Measurements from ENCODE around the gene EYA3.
"Not testable (repeated sequence)": the region's sequence is repeated elsewhere in the genome, so short reads cannot be mapped to it uniquely, and the experiment has no call there.

Gene EYA3

DNA sequence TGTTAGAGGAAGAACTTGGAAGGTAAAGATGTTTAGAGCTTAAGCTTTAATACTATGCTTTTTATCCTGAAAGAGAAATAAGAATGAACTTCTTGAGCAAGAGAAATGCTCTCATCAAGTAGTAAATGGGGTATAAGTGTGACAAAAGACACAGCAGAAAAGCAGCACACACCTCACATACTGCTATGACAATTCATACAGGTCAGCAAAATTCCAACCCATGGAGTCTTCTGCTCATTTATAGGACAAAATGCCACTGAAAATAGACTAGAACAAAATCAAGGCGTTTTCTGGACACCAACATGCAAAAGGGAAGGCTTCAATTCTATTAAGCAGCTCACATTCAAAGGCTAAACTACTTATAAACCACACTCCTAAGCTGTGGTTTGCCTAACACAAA is 61.2 kb downstream of the EYA3 start:
- no peak for DNase-seq

DNA sequence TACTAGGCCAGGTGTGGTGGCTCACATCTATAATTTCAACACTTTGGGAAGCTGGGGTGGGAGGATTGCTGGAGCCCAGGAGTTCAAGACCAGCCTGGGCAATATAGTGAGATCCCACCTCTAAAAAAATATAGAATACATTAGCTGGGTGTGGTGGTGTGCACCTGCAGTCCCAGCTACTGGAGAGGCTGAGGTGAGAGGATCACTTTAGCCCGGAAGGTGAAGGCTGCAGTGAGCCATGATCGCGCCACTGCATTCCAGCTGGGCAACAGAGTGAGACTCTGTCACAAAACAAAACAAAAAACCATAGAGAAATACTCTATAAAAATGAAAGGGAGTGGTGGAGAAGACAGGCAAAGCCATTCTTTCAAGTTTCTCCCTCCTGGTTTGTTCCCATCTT is 62.1 kb downstream of the EYA3 start:
- no peak for DNase-seq

DNA sequence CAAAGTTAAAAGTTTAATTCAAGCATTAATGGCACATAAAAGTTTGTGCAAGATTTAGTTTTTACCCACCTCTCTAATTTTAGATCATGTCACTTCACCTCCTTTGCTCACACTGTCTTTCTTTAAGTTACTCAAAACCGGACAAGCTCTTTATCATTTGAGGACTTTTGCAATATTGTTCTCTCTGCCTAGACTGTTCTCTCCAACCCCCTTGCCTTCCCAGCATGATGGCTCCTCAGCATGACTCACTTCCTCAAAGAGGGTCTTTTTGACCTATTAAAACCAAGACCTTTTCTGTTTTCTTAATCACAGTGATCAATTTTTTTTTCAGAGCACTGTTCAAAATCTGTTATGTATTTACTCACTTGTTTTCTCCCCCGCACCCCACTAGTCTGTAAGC is 67.3 kb downstream of the EYA3 start:
- DNase-seq: no peak

DNA sequence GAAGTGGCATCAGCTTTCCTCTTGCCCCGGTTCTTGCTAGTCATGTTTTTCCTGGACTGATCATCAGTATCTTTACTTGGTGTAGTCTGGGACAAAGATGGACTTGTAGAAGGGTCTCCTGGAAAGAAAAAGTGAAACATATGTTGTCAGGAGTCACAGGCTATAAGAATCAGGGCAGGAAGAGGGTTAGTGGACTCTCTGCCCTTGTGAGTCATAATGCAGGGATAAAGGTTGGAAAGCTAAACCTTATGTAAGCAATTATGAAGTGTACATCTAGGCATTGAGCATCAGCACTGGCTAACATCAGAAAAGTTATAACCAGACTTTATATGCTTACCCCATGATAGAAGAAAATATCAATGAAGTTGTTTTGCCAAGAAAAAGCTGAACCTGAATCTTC is 77.4 kb downstream of the EYA3 start:
- DNase-seq: no peak

DNA sequence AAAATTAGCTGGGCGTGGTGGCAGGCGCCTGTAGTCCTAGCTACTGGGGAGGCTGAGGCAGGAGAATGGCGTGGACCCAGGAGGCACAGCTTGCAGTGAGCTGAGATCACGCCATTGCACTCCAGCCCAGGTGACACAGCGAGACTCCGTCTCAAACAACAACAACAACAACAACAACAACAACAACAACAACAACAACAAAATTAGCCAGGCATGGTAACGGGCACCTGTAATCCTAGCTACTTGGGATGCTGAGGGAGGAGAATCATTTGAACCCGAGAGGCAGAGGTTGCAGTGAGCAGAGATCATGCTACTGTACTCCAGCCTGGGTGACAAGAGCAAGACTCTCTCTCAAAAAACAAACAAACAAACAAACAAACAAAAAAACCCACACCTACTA is 85.3 kb downstream of the EYA3 start:
- not testable (repeated sequence) for DNase-seq

DNA sequence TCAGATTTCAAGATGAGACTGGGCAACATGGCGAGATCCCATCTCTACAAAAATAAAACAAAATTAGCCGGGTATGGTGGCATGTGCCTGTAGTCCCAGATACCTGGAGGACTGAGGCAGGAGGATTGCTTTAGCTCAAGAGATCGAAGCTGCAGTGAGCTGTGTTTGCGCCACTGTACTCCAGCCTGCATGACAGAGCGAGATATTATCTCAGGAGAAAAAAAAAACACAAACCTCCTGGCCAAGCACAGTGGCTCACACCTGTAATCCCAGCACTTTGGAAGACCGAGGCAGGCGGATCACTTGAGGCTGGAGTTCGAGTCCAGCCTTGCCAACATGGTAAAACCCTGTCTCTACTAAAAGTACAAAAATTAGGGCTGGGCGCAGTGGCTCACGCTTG is 85.8 kb downstream of the EYA3 start:
- DNase-seq: no peak

DNA sequence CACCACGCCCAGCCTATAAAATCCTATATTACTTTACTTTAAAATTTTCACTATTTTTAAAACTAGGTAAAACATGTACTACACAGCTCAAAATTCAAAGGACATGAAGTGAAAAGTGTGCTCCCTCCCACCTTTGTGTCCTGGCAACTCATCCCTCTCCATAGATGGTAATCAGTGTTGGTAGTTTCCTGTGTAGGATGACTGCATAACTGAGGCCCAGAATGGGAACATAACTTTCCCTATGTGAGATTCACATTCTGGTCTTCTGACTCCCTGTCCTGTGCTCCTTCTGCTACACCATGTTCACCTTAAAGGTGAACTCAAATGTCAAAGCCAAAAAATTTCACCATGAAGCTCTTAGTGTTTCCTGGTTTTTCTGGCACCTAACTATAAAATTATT is 89.4 kb downstream of the EYA3 start:
- no peak for DNase-seq

DNA sequence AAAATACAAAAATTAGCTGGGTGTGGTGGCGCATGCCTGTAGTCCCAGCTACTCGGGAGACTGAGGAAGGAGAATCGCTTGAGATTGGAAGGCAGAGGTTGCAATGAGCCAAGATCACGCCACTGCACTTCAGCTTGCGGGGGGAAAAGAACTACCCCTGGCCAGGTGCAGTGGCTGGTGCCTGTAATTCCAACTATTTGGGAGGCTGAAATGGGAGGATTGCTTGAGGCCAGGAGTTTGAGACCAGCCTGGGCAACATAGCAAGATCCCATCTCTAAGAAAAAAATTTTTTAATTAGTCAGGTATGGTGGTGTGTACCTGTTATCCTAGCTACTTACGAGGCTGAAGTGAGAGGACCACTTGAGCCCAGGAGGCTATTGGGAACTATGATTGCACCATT is 93.9 kb downstream of the EYA3 start:
- not testable (repeated sequence) for DNase-seq

DNA sequence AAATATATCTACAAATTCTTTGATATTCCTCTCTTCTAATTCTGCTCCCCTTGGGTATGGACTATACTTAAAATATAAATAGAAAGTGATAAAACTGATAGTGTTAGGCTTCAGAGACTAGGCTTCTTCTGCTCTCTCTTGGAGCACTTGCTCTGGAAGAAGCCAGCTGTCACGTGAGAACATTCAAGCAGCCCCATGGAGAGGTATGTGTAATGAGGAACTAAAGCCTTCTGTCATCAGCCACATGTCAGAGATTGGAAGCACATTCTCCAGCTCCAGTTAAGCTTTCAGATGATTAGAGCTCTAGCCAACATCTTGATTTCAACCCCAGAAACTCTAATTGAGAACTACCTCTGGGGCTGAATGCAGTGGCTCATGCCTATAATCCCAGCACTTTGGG is 94.3 kb downstream of the EYA3 start:
- DNase-seq: no peak

DNA sequence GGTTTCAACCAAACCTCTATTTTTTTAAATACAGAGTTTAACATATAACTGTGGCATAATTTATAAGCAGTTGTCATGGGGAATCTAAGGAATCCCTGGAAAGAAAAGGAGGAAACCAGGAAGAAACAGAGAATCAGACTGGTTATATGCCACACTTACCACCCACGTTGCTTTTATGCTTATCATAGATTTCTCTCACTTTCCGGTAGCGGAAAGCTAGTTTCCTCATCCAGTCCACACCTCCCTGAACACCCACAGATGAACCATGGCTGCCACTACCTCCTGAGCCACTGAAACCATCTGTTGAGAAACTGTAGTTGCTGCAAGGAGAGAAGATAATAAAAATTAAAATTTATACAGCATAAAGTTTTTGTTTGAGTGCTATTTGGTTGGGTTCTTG is 95.2 kb downstream of the EYA3 start:
- no peak for DNase-seq

DNA sequence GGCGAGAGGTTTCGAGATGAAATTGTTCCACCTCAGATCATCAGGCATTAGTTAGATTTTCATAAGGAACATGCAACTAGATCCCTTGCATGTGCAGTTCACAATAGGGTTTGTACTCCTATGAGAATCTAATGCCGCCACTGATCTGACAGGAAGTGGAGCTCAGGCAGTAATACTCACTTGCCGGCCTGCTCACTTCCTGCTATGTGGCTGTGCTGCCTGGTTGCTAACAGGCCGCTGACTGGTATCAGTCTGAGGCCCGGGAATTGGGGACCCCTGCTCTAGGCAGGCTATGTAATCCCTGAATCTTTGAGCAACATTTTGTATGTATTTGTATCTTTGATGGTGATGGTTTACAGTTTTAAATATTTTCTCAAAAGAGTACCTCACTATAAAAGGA is 96.1 kb downstream of the EYA3 start:
- no peak for DNase-seq

DNA sequence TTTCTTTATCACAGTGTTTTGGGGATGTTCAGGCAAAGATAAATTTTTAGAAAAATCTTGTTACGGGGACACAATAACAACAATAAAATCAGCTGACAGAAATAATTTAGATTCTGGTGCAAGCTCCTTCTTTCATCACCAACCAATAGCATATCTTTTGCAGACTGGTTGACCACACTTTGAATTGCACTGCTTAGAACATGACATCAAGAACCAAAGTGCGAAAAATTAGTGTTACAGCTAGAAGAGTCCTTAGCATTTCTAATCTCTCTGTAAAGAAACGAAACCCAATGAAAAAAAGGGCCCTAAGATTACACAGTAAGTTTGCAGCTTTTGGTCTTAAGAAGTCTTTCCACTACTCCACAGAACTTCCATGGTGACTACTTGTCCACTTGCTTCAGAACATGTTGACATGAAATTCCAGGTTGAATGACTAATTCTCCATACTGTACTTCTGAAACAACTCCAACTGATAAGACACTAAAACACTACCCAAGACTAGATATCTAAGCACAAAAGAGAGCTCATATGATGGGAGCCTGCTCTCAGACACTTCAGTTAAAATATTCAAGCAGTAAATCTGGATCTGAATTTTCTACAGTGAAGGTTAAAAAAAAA is 97.4 kb downstream of the EYA3 start:
- DNase-seq: no peak

DNA sequence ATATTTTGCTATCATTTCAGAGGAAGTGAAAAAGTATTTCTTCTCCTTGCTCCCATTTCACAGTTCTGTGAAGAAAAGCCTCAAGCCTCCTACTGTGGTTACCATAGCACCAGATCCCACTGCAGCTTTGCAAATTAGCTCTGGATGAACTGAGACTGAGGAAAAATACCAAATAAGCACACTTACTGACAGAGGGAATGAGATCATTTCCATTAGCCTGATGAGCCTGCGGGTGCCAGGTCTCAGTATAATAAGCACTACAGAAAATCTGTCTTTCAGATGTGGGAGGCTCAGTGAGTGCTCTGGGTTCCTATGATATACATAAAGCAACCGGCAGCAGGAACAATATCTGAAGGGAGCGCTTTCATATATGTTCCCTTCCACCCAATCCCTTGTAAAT is 107.3 kb downstream of the EYA3 start:
- DNase-seq: no peak

DNA sequence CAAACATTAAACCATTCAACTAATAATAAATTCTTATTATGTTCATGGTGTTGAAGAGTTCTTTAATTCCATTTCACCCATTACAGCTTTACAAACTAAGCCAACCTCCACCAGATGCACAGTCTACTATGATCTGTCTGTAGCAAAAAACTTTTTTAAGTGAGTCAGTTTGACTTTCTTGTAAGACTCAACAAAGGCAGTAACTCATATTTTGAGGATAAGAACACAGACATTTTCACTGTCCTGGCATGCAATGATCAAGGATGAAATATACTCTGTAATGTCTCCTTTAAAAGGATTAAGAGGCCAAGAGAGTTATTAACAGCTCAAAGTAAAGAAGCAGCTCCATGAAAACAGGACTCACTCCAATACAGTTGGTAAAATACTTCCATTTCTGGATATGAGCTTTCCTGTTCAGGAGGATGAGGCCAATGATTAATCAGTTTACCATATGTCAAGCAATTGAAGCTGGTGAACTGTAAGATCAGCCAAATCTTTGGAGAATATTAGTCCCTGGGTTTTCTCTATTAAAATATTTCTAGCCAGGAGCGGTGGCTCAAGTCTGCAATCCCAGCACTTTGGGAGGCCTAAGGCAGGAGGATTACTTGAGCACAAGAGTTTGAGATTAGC is 108.1 kb downstream of the EYA3 start:
- DNase-seq: no peak

DNA sequence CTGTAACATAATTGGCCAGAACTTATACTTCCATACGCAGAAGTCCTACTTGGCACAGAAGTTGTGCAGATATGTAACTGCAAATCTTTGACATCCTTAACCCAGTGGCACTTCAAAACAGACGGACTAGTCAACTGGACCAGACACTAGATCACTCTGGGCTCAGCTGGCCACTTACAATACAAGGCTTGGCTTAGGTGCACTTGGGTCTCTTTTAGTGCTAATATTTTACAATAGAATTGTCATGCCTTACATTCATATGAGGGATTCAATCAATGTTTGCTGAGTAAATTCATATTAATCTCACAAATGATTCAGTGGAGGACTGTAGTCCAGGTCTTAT is 108.6 kb downstream of the EYA3 start:
- no peak for DNase-seq

DNA sequence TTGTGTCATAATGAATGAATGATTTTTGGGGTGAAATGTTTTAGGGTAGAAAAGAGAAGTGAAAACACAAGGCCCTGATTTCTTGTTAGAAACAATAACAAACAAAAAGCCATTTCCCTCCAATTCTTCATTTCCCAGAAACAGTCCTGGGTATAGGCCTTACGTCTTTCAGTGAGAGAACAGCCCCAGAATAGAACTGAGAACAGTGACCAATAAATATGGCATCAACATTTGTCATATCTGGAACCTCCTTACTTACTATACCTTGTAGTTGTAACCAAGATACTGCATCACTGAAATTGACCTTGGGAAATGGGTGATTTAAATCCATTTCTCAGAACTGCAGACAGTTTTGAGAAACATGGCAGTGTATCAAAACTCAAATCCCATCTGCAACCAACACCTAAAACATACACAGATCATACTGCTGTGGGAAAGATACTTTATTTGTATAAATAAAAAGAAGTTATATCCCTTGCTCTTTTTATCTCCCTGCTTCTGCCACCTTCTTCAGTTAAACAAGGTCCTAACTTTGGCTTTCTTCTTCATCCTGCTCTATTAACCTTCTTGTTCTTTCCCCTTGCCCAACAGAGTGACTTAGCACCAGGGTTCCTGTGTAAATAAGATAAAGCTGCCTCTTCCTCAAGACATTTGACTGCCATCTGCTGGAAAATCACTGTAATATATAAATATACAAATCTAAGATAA is 109.1 kb downstream of the EYA3 start:
- peak; percentile 5 for DNase-seq

DNA sequence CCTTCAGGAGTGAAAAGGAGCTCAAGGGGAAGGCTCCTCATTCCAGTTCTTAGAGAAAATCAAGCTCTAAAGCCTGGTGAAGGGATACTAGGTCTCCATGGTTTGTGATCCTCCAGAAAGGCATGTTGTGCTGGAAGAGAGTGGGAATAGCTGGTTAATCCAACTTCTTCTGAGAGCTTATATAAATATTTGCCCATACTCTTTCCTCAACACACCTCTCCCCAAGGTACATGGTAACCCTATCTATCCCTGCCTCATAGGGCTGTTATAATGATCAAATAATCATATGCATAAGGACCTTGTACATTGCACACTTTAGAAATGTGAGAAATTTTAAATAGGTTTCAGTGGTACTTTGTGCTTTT is 114.0 kb downstream of the EYA3 start:
- no peak for DNase-seq

DNA sequence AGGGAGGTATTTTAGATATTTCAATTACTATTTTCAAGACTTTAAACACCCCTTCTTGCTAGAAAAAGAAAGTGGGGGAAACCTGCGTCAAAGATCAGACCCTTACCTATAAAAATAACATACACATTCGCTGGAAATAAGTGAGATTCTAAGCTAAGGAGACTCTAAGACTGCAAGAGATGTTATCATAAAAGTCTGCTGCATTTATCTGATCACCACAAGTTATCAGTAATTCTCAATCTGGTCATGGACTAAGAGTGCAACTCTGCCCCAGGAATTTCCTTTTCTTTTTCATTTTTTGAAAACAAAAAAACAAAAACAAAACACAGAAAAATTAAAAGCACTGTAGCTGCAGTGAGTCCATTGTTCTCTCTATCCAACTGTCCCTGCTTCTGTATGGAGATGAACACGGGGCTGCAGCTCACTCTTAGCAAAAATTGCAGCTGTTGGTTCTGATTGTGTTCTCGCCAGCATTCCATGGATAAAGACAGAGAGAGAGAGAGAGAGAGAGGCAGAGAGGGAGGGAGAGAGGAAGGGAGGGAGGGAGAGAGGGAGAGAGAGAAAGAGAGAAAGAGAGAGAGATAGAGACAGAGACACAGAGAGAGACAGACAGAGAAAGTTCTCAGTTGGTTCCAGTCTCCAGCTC is 114.5 kb downstream of the EYA3 start:
- DNase-seq: no peak

DNA sequence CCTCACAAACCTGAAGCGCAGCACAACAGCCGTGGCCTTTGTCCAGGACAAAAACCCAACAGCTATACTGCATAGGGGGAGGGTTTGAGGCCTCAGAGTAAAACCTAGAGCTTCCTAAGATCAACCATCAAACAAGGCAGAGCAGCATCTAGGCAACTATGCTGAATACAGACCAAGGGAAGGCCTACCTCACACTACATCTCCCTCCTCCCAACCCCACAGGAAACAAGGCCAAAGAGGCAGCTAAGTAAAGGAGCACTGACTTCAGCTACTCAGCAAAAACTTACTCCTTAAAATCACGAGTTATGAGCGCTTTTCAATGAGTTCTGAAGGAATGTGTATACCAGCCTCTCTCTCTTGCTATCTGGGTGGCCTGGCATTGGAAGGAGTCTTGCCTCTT is 116.3 kb downstream of the EYA3 start:
- no peak for DNase-seq

DNA sequence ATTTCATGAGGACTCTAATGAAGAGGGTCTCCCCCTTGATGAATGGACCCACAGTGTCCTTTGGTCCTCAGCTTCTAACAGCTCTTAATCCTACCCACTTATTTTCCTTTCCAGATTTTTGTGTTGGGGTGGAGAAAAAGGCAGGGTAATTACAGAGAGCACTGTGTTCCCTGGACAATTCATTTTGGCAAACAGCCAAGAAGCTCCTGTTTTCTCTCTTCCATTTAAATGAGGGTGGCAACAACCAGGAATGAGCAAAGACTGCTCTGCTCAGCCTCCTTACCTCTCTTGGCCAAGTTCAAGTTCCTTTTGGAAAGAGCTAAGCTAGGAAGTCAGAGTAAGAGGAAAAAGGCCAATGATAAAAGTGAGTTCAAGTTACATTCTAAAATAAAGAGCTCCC is 116.7 kb downstream of the EYA3 start:
- DNase-seq: peak; percentile 66

DNA sequence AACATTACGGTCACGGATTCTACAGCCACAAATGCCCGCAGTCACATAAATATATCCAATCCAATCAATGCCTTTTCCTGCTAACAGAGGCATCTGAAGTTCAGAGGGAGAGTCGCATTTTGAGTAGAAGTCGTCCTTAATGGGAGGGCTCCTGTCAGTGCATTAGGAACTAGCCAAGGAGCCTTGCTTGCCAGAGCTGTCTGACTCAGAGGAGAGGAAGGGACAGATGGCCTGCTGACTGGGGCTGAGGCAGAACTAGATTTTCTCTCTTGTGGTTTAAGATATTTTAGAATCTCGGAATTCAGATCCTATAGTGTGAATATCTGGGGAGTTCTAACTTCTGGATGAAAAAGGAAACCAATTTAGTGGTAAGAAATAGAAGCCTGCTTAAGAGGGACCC is 118.0 kb downstream of the EYA3 start:
- DNase-seq: no peak

DNA sequence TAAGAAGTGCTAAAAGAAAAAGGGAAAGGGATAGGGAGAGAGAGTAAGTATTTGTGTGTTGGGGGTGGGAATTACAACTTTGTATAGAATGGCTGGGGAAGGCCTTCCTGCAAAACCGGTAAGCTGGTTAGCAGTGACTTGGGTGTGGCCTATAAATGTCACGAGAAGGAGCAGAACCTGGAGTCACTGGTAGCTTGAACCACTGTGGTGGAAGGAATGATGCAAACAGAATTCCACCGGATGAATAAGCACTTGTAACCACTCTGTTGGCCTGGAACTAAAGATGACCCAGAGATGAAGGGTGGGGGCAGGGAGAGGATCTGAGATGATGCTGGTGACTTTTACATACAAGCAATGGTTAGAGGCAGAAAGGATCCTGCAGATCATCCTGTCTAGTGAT is 119.7 kb downstream of the EYA3 start:
- DNase-seq: no peak

DNA sequence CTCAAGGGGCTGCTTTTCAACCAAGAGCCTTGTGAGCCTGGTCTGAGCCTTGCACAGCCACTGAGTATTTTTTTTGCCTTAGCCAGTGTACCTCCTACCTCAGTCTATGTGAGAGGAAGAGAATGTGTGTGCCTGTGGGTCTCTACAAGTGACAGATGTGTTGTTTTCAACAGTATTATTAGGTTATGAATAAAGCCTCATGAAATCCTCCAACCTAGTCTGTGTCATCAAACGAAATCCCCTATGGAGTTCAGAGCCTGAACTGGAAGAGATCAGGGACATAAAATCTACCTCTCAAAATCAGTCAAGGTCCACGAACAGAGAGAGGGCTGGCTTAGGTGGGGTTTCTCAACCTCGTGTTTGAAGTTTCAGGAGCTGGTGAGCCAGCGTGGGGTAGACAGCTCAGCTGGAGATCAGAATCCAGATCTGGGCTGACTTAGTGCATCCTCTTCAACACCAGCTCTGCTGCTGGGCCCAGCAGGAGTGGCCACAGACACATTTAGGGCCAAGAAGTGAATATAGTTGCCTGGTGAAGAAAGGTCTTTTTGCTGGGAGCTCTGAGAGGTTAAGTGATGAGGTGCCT is 120.4 kb downstream of the EYA3 start:
- no peak for DNase-seq
